Measurements from ENCODE around the gene KCNN1.
"Not testable (repeated sequence)": the region's sequence is repeated elsewhere in the genome, so short reads cannot be mapped to it uniquely, and the experiment has no call there.

Gene KCNN1

DNA sequence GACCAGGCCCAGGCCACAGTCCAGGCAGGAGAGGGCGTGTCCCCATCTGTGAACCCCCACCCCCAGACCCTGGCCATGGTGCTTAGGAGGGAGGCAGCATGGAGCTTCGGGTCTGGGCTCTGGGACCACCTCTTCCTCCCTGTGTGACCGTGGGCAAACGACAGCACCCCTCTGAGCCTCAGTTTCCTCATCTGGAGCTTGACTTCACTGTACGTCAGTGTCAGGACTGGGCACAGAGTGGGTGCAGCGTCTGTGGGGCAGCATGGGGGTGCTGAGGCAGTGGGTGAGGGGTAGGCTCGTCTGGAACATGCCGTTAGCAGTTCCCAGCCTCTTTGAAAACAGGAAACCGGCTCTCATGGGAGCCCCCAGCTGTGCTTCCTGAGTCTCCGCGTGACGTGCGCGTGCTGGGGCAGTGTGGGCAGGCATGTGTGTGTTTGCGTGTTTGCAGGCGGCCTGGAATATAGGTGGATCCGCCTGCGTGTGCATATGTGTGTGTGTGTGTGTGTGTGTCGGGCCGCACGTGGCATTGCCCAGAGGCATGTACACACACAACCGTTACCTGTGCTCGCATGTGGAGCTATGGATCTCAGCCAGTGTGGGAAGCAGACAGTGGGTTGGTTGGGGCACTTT is 56.8 kb downstream of the KCNN1 start:
- Mint-ChIP-seq H3K36me3 (ENCODE audit: low read depth) (no peaks in the 10 kb centered on the region), H3K9me3 (no peaks in the 10 kb centered on the region), H3K4me3 (no peak overlapping the region), H3K27ac (no peak overlapping the region), H3K27me3 (ENCODE audit: low read depth, poor library complexity) (peaks cover 22% of the 10 kb centered on the region), H3K4me1 (peaks cover 30% of the 10 kb centered on the region)
- TF ChIP-seq, protein P1, sequence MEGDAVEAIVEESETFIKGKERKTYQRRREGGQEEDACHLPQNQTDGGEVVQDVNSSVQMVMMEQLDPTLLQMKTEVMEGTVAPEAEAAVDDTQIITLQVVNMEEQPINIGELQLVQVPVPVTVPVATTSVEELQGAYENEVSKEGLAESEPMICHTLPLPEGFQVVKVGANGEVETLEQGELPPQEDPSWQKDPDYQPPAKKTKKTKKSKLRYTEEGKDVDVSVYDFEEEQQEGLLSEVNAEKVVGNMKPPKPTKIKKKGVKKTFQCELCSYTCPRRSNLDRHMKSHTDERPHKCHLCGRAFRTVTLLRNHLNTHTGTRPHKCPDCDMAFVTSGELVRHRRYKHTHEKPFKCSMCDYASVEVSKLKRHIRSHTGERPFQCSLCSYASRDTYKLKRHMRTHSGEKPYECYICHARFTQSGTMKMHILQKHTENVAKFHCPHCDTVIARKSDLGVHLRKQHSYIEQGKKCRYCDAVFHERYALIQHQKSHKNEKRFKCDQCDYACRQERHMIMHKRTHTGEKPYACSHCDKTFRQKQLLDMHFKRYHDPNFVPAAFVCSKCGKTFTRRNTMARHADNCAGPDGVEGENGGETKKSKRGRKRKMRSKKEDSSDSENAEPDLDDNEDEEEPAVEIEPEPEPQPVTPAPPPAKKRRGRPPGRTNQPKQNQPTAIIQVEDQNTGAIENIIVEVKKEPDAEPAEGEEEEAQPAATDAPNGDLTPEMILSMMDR (IDR thresholded peaks at IDR 0.05), result no peak
- DNase-seq, result no peak

GRCh38 chr19:18027151-18027550 is 60.2 kb downstream of the KCNN1 start:
- Mint-ChIP-seq H3K27me3 (ENCODE audit: low read depth, poor library complexity) (peaks cover 25% of the 10 kb centered on the region), H3K4me3 (no peak overlapping the region), H3K4me1 (peaks cover 35% of the 10 kb centered on the region), H3K27ac (no peak overlapping the region), H3K36me3 (ENCODE audit: low read depth) (no peaks in the 10 kb centered on the region), H3K9me3 (no peaks in the 10 kb centered on the region)
- TF ChIP-seq, protein P1 (IDR thresholded peaks at IDR 0.05), result no peak
- DNase-seq, result no peak

- Mint-ChIP-seq H3K4me1 (peaks cover 22% of the 10 kb centered on the region), H3K27ac (no peak overlapping the region), H3K36me3 (ENCODE audit: low read depth) (no peaks in the 10 kb centered on the region), H3K4me3 (no peak overlapping the region), H3K27me3 (ENCODE audit: low read depth, poor library complexity) (peaks cover 28% of the 10 kb centered on the region), H3K9me3 (no peaks in the 10 kb centered on the region)
- TF ChIP-seq, protein P1 (IDR thresholded peaks at IDR 0.05), result no peak
- no peak for DNase-seq
These were observed 62.9 kb downstream of the KCNN1 start for GRCh38 chr19:18029617-18030338.

DNA sequence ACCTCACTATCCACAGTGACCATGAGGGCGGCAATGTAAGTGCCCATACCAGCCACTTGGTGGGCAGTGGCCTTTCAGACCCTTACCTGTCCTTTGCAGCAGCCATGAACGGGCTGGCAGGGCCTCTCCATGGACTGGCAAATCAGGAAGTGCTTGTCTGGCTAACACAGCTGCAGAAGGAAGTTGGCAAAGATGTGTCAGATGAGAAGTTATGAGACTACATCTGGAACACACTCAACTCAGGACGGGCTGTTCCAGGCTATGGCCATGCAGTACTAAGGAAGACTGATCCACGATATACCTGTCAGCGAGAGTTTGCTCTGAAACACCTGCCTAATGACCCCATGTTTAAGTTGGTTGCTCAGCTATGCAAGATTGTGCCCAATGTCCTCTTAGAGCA is 64.5 kb downstream of the KCNN1 start:
- H3K36me3 Mint-ChIP-seq (ENCODE audit: low read depth); H3K9me3 Mint-ChIP-seq; DNase-seq; H3K27ac Mint-ChIP-seq; H3K4me3 Mint-ChIP-seq: not testable (repeated sequence)
- H3K4me1 Mint-ChIP-seq, result peaks cover 22% of the 10 kb centered on the region
- H3K27me3 Mint-ChIP-seq (ENCODE audit: low read depth, poor library complexity), result peaks cover 24% of the 10 kb centered on the region

GRCh38 chr19:18032102-18032501 is 65.2 kb downstream of the KCNN1 start:
- peaks cover 22% of the 10 kb centered on the region for H3K4me1 Mint-ChIP-seq
- H3K36me3 Mint-ChIP-seq (ENCODE audit: low read depth); H3K4me3 Mint-ChIP-seq; H3K27ac Mint-ChIP-seq; DNase-seq; H3K9me3 Mint-ChIP-seq: not testable (repeated sequence)
- H3K27me3 Mint-ChIP-seq (ENCODE audit: low read depth, poor library complexity), result peaks cover 20% of the 10 kb centered on the region

DNA sequence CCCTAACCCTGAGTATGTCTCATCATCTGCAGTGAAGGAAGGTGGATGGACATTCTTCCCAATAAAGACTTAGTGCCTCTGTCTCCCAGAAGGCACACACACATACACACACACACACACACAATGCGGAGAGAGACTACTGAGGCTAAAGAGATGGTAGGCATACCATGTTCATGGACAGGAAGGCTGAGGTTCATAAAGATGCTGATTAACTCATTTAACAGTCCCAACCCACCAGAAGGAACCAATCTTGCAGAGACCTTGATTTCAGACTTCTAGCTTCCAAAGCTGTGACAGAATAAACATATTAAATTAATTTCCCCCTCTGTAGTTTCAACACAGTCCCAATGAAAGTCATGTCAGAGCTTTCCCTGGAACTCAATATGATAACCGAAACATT is 74.1 kb downstream of the KCNN1 start:
- peaks cover 36% of the 10 kb centered on the region for H3K27me3 Mint-ChIP-seq (ENCODE audit: low read depth, poor library complexity)
- TF ChIP-seq, protein P1 (IDR thresholded peaks at IDR 0.05), result no peak
- no peaks in the 10 kb centered on the region for H3K36me3 Mint-ChIP-seq (ENCODE audit: low read depth)
- H3K4me1 Mint-ChIP-seq, result peaks cover 20% of the 10 kb centered on the region
- no peak overlapping the region for H3K27ac Mint-ChIP-seq
- peaks cover 7% of the 10 kb centered on the region for H3K9me3 Mint-ChIP-seq
- H3K4me3 Mint-ChIP-seq, result no peak overlapping the region
- DNase-seq, result no peak

DNA sequence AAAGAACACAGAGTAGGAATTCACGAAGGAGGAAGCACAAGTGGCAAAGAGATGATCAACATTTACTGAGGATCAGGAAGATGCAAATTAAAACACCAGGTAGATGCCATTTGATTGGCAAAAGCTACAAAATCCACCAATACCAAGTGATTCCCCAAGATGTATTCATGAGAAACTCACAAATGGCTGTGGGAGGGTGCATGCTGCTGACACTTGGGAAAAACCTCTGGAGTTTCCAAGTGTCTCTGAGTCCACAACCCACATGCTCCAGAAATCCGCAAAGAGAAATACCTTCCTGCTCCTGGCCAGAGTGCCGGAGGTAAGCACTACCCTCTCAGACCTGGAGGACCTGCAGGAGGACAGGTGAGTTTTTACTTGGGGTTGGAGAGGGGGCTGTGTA is 76.8 kb downstream of the KCNN1 start:
- H3K4me3 Mint-ChIP-seq, result no peak overlapping the region
- no peaks in the 10 kb centered on the region for H3K36me3 Mint-ChIP-seq (ENCODE audit: low read depth)
- H3K27ac Mint-ChIP-seq, result no peak overlapping the region
- DNase-seq, result no peak
- H3K4me1 Mint-ChIP-seq, result peaks cover 20% of the 10 kb centered on the region
- TF ChIP-seq, protein P1 (IDR thresholded peaks at IDR 0.05), result no peak
- H3K27me3 Mint-ChIP-seq (ENCODE audit: low read depth, poor library complexity), result peaks cover 44% of the 10 kb centered on the region
- peaks cover 7% of the 10 kb centered on the region for H3K9me3 Mint-ChIP-seq

Measured in nephron progenitor cell (in vitro differentiated cells).